K562 (cell line): ENCODE measurements around the gene CISD3. TPM values are rescaled to one million over a fixed set of nuclear protein-coding genes. Genes with fewer than 3 reads are reported as not detected.
A peak's percentile ranks its signal among the peaks of the same experiment; 100 is the strongest.

Experiments
- CTBP1 ChIP-seq: fragments of 450-650 bp; IDR thresholded peaks from 2 replicates; pipeline ENCODE4 v1.6.1; 2016; ENCODE audit warnings: borderline replicate concordance
- CUX1 ChIP-seq: fragments of 200-800 bp; sonication (Bioruptor generic); IDR thresholded peaks from 2 replicates; pipeline ENCODE4 v1.6.1; 2016; ENCODE audit warnings: missing genetic modification characterization, missing compliant biosample characterization
- E2F8 ChIP-seq: fragments of 450-650 bp; IDR thresholded peaks from 2 replicates; pipeline ENCODE4 v1.7.1; 2018; ENCODE audit warnings: mild to moderate bottlenecking, low read depth; ENCODE audit not compliant: partially characterized antibody
- ELK3 ChIP-seq: fragments of 450-650 bp; formaldehyde crosslinking; IDR thresholded peaks from 2 replicates; pipeline ENCODE4 v1.4.0; 2020; ENCODE audit warnings: mild to moderate bottlenecking
- KLF10 ChIP-seq: fragments of 250-450 bp; sonication (Bioruptor Pico); IDR thresholded peaks from 2 replicates; pipeline ENCODE4 v1.6.1; 2021; ENCODE audit warnings: matching md5 sums
- MEIS2 ChIP-seq: fragments of 450-650 bp; IDR thresholded peaks from 2 replicates; pipeline ENCODE4 v1.6.1; 2014; ENCODE audit warnings: mild to moderate bottlenecking; ENCODE audit not compliant: partially characterized antibody
- NFE2 ChIP-seq: IDR thresholded peaks from 2 replicates; pipeline ENCODE4 v1.6.1; 2014; ENCODE audit warnings: antibody characterized with exemption, low read depth
- SIN3A ChIP-seq, 2 experiments: fragments of 150-350 bp in 1 of 2; IDR thresholded peaks; 2 replicates each; pipeline ENCODE4 v1.6.1; 2011 to 2016; ENCODE audit warnings: borderline replicate concordance in 2 of 2, low read depth in 2 of 2, low read length in 2 of 2, mild to moderate bottlenecking in 2 of 2, moderate library complexity in 2 of 2; ENCODE audit not compliant: control insufficient read depth in 1 of 2
- SRSF3 ChIP-seq: fragments of 200-400 bp; formaldehyde crosslinking; IDR thresholded peaks from 2 replicates; pipeline ENCODE4 v1.6.1; 2016; ENCODE audit warnings: mild to moderate bottlenecking, low read length, moderate library complexity; ENCODE audit not compliant: insufficient read depth
- U2AF2 ChIP-seq: fragments of 200-400 bp; formaldehyde crosslinking; optimal IDR thresholded peaks from 2 replicates; pipeline ENCODE3; 2017; ENCODE audit warnings: low read depth, mild to moderate bottlenecking, low read length
- ZC3H4 ChIP-seq: sonication (generic); formaldehyde crosslinking; IDR thresholded peaks from 2 replicates; pipeline ENCODE4 v1.9.0; 2021; ENCODE audit warnings: missing genetic modification reagents, borderline replicate concordance
- ZNF76 ChIP-seq: fragments of 250-450 bp; sonication (Bioruptor Pico); IDR thresholded peaks from 2 replicates; pipeline ENCODE4 v1.4.0; 2020; ENCODE audit warnings: mild to moderate bottlenecking, moderate library complexity, borderline replicate concordance
- polyA plus RNA-seq, 8 experiments: library from polyadenylated mRNA; depleted of rRNA in 4 of 8; stranded (reverse) in 5 of 8; unstranded in 3 of 8; fragments of >200 nt; fragmentation: Nextera tagmentation in 2 of 8; fragmentation: Illumina TruSeq in 1 of 8; extraction: Ambion mirVana in 2 of 8; extraction: Trizol in 1 of 8; gene quantifications; 2 replicates each; pipeline versions ENCODE4 v1.2.1 to v1.2.3, GENCODE V29; 2011 to 2014; ENCODE audit warnings: inconsistent platforms in 1 of 8, missing spikeins in 1 of 8
- total RNA-seq, 7 experiments: library from RNA; depleted of rRNA in 6 of 7; stranded (reverse); fragments of >200 nt in 6 of 7; fragmentation: Illumina TruSeq in 2 of 7; extraction: Trizol in 2 of 7; gene quantifications; 2 replicates each; pipeline versions ENCODE4 v1.2.1 to v1.2.3, GENCODE V29; 2011 to 2021; ENCODE audit warnings: low replicate concordance in 1 of 7
- TF ChIP-seq, protein P1 (sequence below), 2 experiments: fragments of 150-350 bp in 1 of 2; IDR thresholded peaks; 2 replicates each; pipeline ENCODE4 v1.6.1; 2012 to 2016; ENCODE audit warnings: low read depth in 2 of 2, low read length in 2 of 2, mild to moderate bottlenecking in 1 of 2, moderate library complexity in 1 of 2

CISD3 gene
- total and polyA plus RNA-seq, 9 of the 15 experiments (the other 6 are each of a cell fraction or from before 2014, with no cell fraction given) = 5.0 to 60.7 (median 15.7) TPM

GRCh38 chr17:38702166-38702915 lies 27.8 kb upstream of the CISD3 start (continued):
- TF ChIP-seq, protein P1, sequence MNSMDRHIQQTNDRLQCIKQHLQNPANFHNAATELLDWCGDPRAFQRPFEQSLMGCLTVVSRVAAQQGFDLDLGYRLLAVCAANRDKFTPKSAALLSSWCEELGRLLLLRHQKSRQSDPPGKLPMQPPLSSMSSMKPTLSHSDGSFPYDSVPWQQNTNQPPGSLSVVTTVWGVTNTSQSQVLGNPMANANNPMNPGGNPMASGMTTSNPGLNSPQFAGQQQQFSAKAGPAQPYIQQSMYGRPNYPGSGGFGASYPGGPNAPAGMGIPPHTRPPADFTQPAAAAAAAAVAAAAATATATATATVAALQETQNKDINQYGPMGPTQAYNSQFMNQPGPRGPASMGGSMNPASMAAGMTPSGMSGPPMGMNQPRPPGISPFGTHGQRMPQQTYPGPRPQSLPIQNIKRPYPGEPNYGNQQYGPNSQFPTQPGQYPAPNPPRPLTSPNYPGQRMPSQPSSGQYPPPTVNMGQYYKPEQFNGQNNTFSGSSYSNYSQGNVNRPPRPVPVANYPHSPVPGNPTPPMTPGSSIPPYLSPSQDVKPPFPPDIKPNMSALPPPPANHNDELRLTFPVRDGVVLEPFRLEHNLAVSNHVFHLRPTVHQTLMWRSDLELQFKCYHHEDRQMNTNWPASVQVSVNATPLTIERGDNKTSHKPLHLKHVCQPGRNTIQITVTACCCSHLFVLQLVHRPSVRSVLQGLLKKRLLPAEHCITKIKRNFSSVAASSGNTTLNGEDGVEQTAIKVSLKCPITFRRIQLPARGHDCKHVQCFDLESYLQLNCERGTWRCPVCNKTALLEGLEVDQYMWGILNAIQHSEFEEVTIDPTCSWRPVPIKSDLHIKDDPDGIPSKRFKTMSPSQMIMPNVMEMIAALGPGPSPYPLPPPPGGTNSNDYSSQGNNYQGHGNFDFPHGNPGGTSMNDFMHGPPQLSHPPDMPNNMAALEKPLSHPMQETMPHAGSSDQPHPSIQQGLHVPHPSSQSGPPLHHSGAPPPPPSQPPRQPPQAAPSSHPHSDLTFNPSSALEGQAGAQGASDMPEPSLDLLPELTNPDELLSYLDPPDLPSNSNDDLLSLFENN (IDR thresholded peaks at IDR 0.05; ENCODE audit: low read depth in 2 of 2, low read length in 2 of 2) = 0 out of 4 replicates have a peak, but pooled peaks of 1 of the 2 experiments have one; percentile 9
- TF ChIP-seq ZC3H4 (CRISPR knock-in tag) (no peak), MEIS2 (peak; percentile 5), U2AF2 (no peak), SRSF3 (no peak), CTBP1 (peak; percentile 67), SIN3A (IDR thresholded peaks at IDR 0.05; ENCODE audit: borderline replicate concordance in 2 of 2, control insufficient read depth in 1 of 2, low read depth in 2 of 2, low read length in 2 of 2) (0 out of 4 replicates have a peak, but pooled peaks of 1 of the 2 experiments have one; percentile 5), E2F8 (peak; percentile 26), NFE2 (no peak), KLF10 (no peak), CUX1 (CRISPR knock-in tag) (no peak), ZNF76 (CRISPR knock-in tag) (no peak), ELK3 (no peak)
